Measurements from ENCODE around the gene ARPC1A. TPM values are rescaled to one million over a fixed set of nuclear protein-coding genes. Genes with fewer than 3 reads are reported as not detected.

ARPC1A gene
- total and polyA plus RNA-seq, 2 of the 8 experiments (the other 6 are each of a cell fraction or from before 2014, with no cell fraction given), result 123 to 155 TPM

GRCh38 chr7:99408379-99409191 lies 82.9 kb downstream of the ARPC1A start, which contains the start of the genes BUD31 and PDAP1:
Gene BUD31, plus strand, starts transcription at chr7:99408969. Its CDS starts 2,124 bp downstream, at chr7:99411093.
Gene PDAP1, minus strand, starts transcription at chr7:99408597. Its CDS starts 49 bp downstream, at chr7:99408548.
- peak within 1 kb of the TSS; percentile 74 to 87 for H3K4me2 ChIP-seq (ENCODE audit: insufficient read depth in 1 of 2, low read depth in 2 of 2, low read length in 2 of 2)
- H3K79me1 ChIP-seq (ENCODE audit: low read depth, low read length), result peaks cover 26% of the 10 kb centered on the region
- peaks cover 0 to 5% (median 3%) of the 10 kb centered on the region in 4 experiments; a peak in 2 of 7 replicates for H3K4me1 ChIP-seq (replicated peaks in 1 of 4; ENCODE audit: control insufficient read depth in 3 of 4, insufficient read depth in 4 of 4, low read length in 3 of 4)
- peak within 1 kb of the TSS; percentile 82 for H3K4ac ChIP-seq (replicated peaks; ENCODE audit: insufficient read length, low read depth, low read length)
- H3K4me3 ChIP-seq (ENCODE audit: extremely low read depth in 1 of 4, insufficient read depth in 2 of 4, low read depth in 3 of 4, low read length in 4 of 4), result peak within 1 kb of the TSS; percentile 93 to 99 (median 97)
- no peaks in the 10 kb centered on the region for H3K9me3 ChIP-seq (ENCODE audit: insufficient read depth in 2 of 2, low read depth in 1 of 2, low read length in 1 of 2)
- H3K36me3 ChIP-seq (ENCODE audit: control insufficient read depth in 2 of 4, insufficient read depth in 4 of 4, low read length in 3 of 4), result peaks cover 16 to 46% (median 28%) of the 10 kb centered on the region in 4 experiments
- no peak within 1 kb of the TSS for H2BK20ac ChIP-seq (ENCODE audit: low read length)
- peak; percentile 85 to 94 for DNase-seq (ENCODE audit: low read depth in 1 of 2, low spot score in 2 of 2)
- no peaks in the 10 kb centered on the region for H3K27me3 ChIP-seq (replicated peaks in 1 of 4; ENCODE audit: control insufficient read depth in 3 of 4, extremely low read depth in 1 of 4, insufficient read depth in 3 of 4, low read length in 3 of 4)
- H3K27ac ChIP-seq (ENCODE audit: low read depth, low read length), result peak within 1 kb of the TSS; percentile 100
- 3% methylated on average over 62 of the region's 72 CpGs; no CpG with 5 or more reads in 1 of the 2 experiments for whole genome bisulfite sequencing, 2 experiments (ENCODE audit: extremely low coverage in 1 of 2, insufficient coverage in 1 of 2, insufficient read length in 1 of 2, insufficient replicate concordance in 2 of 2, low coverage in 1 of 2, low lambda C conversion rate in 2 of 2, missing lambda C conversion rate in 1 of 2)
- peaks cover 13% of the 10 kb centered on the region for H3K23me2 ChIP-seq (ENCODE audit: low read depth, low read length)
- H4K5ac ChIP-seq (ENCODE audit: insufficient read length, low read depth, low read length), result peak within 1 kb of the TSS; percentile 100
- no peak for FAIRE-seq
- H2AFZ ChIP-seq (ENCODE audit: low read length), result peak within 1 kb of the TSS; percentile 88; the same call in 1 of the 2 replicates
- peak within 1 kb of the TSS; percentile 99 for H4K91ac ChIP-seq (replicated peaks; ENCODE audit: insufficient read length, low read length)
- H3K56ac ChIP-seq (replicated peaks; ENCODE audit: insufficient read length, low read depth, low read length), result peak within 1 kb of the TSS; percentile 94
- CTCF ChIA-PET (ENCODE audit: partially characterized antibody), result interaction anchor here (0.8 to 1.3 kb wide), 7 partner anchors 9 to 83 kb away, joined by 3 to 8 read pairs (median 3); partner anchors contain the start of gene ARPC1A
- H3K79me2 ChIP-seq (ENCODE audit: control insufficient read depth in 1 of 2, insufficient read depth in 2 of 2, low read length in 2 of 2), result peaks cover 34 to 69% of the 10 kb centered on the region in 2 experiments
- no peak within 1 kb of the TSS for H3K14ac ChIP-seq (ENCODE audit: insufficient read length)
- H4K20me1 ChIP-seq (replicated peaks in 1 of 2; ENCODE audit: control insufficient read depth in 1 of 2, insufficient read depth in 2 of 2, low read length in 2 of 2), result peaks cover 14 to 22% of the 10 kb centered on the region in 2 experiments
- no peak within 1 kb of the TSS for H3K23ac ChIP-seq (ENCODE audit: insufficient read length)
- H2BK15ac ChIP-seq (ENCODE audit: low read length), result peak within 1 kb of the TSS; percentile 100
- POLR2A ChIA-PET (ENCODE audit: partially characterized antibody), result interaction anchor here (0.6 to 8.4 kb wide), 41 partner anchors 9 to 692 kb away, joined by 3 to 150 read pairs (median 4); partner anchors contain the start of genes AP4M1, ARPC1A, ARPC1B and ATP5MF
- peak within 1 kb of the TSS; percentile 76 for H2BK120ac ChIP-seq (replicated peaks; ENCODE audit: low read depth, low read length)
- peak within 1 kb of the TSS; percentile 99 for H4K8ac ChIP-seq (ENCODE audit: extremely low read depth, insufficient read depth, low read length)
- H2BK5ac ChIP-seq (ENCODE audit: low read depth, low read length), result peak within 1 kb of the TSS; percentile 100
- H3K18ac ChIP-seq (ENCODE audit: extremely low read depth, low read length), result peak within 1 kb of the TSS; percentile 100
- peak within 1 kb of the TSS; percentile 96; the same call in 1 of the 2 replicates for H2BK12ac ChIP-seq (ENCODE audit: low read depth, low read length)
- peak within 1 kb of the TSS; percentile 92 to 99 (median 97) for H3K9ac ChIP-seq (replicated peaks in 1 of 4; ENCODE audit: extremely low read depth in 1 of 4, low read depth in 3 of 4, low read length in 3 of 4)
- peak within 1 kb of the TSS; percentile 46 for H2AK5ac ChIP-seq (ENCODE audit: low read depth, low read length)
- TF ChIP-seq RBBP5 (IDR thresholded peaks at IDR 0.05; ENCODE audit: borderline replicate concordance, low read depth, low read length), result peak; percentile 46; the same call in 1 of the 2 replicates
- 0 out of 2 replicates have a peak, but pooled peaks have one; percentile 36 for TF ChIP-seq RXRA (IDR thresholded peaks at IDR 0.05; ENCODE audit: insufficient read depth, low read depth, low read length)
- TF ChIP-seq POLR2A (IDR thresholded peaks at IDR 0.05; ENCODE audit: control extremely low read depth in 1 of 2, low read depth in 2 of 2, low read length in 2 of 2), result peak; percentile 61 to 78
- TF ChIP-seq SAP30 (IDR thresholded peaks at IDR 0.05; ENCODE audit: insufficient read depth, insufficient replicate concordance, low read length), result no peak
- peak; percentile 99 for TF ChIP-seq ATF2 (IDR thresholded peaks at IDR 0.05; ENCODE audit: low read length)
- no peak for TF ChIP-seq MAFK (IDR thresholded peaks at IDR 0.05; ENCODE audit: low read depth, low read length)
- TF ChIP-seq SIX5 (IDR thresholded peaks at IDR 0.05; ENCODE audit: low read depth, low read length), result no peak
- peak; percentile 100 for TF ChIP-seq SP4 (IDR thresholded peaks at IDR 0.05; ENCODE audit: low read length)
- no peak for TF ChIP-seq ZNF274 (IDR thresholded peaks at IDR 0.05; ENCODE audit: borderline replicate concordance, extremely low read depth, low read length)
